Measurements from ENCODE around the gene NCKAP5. TPM values are rescaled to one million over a fixed set of nuclear protein-coding genes. Genes with fewer than 3 reads are reported as not detected.

NCKAP5 gene
- total RNA-seq, 4 donors from 2014 or later = 0.55 to 6.6 (median 3.3) TPM; not detected in 1

- Histone ChIP-seq H3K4me1 (no peaks in the 10 kb centered on the region), H3K36me3 (no peaks in the 10 kb centered on the region), H3K4me3 (no peak overlapping the region), H3K27me3 (no peaks in the 10 kb centered on the region), H3K27ac (no peak overlapping the region), H3K9me3 (no peaks in the 10 kb centered on the region)
- no peak for DNase-seq
- intact Hi-C loops (cut with DNase I; ENCODE audit: low total_unique reads) = no loop called here
- no peak for TF ChIP-seq CTCF (IDR thresholded peaks at IDR 0.05)
- no peak for TF ChIP-seq POLR2A (IDR thresholded peaks at IDR 0.05)
These were observed 543.3 kb downstream of the NCKAP5 start for GRCh38 chr2:133025004-133025403.

- intact Hi-C loops (cut with DNase I; ENCODE audit: low total_unique reads) = no loop called here
- Histone ChIP-seq H3K27ac (no peak overlapping the region), H3K36me3 (no peaks in the 10 kb centered on the region), H3K4me3 (no peak overlapping the region), H3K9me3 (no peaks in the 10 kb centered on the region), H3K27me3 (no peaks in the 10 kb centered on the region), H3K4me1 (no peaks in the 10 kb centered on the region)
- TF ChIP-seq POLR2A (IDR thresholded peaks at IDR 0.05) (no peak), CTCF (IDR thresholded peaks at IDR 0.05) (no peak)
- DNase-seq = no peak
These were observed 555.2 kb downstream of the NCKAP5 start for GRCh38 chr2:133012847-133013734.

- intact Hi-C loops (cut with DNase I; ENCODE audit: low total_unique reads) = no loop called here
- Histone ChIP-seq H3K27me3 (no peaks in the 10 kb centered on the region), H3K27ac (no peak overlapping the region), H3K4me1 (no peaks in the 10 kb centered on the region), H3K9me3 (no peaks in the 10 kb centered on the region), H3K4me3 (no peak overlapping the region), H3K36me3 (no peaks in the 10 kb centered on the region)
- no peak for DNase-seq
- TF ChIP-seq POLR2A (IDR thresholded peaks at IDR 0.05) = no peak
- no peak for TF ChIP-seq CTCF (IDR thresholded peaks at IDR 0.05)
These were observed 563.6 kb downstream of the NCKAP5 start for GRCh38 chr2:133004623-133005022.

GRCh38 chr2:132999421-132999820 is 568.8 kb downstream of the NCKAP5 start:
- Histone ChIP-seq H3K36me3 (no peaks in the 10 kb centered on the region), H3K4me1 (no peaks in the 10 kb centered on the region), H3K4me3 (no peak overlapping the region), H3K27me3 (no peaks in the 10 kb centered on the region), H3K27ac (no peak overlapping the region), H3K9me3 (no peaks in the 10 kb centered on the region)
- intact Hi-C loops (cut with DNase I; ENCODE audit: low total_unique reads) = no loop called here
- no peak for DNase-seq
- TF ChIP-seq POLR2A (IDR thresholded peaks at IDR 0.05) (no peak), CTCF (IDR thresholded peaks at IDR 0.05) (no peak)

GRCh38 chr2:132998221-132998620 is 570.0 kb downstream of the NCKAP5 start:
- intact Hi-C loops (cut with DNase I; ENCODE audit: low total_unique reads) = no loop called here
- Histone ChIP-seq H3K36me3 (no peaks in the 10 kb centered on the region), H3K27ac (no peak overlapping the region), H3K9me3 (no peaks in the 10 kb centered on the region), H3K4me1 (no peaks in the 10 kb centered on the region), H3K4me3 (no peak overlapping the region), H3K27me3 (no peaks in the 10 kb centered on the region)
- no peak for DNase-seq
- TF ChIP-seq CTCF (IDR thresholded peaks at IDR 0.05) = no peak
